Small intestine (tissue), 7 donors: ENCODE measurements around the gene UQCR10. TPM values are rescaled to one million over a fixed set of nuclear protein-coding genes. Genes with fewer than 3 reads are reported as not detected.
"Not testable (repeated sequence)": the region's sequence is repeated elsewhere in the genome, so short reads cannot be mapped to it uniquely, and the experiment has no call there.

ENCODE experiments used
- DNase-seq, 2 donors: peaks; one replicate each; pipeline versions ENCODE4 v3.0.0 to v3.0.0-alpha.2; 2013
- FAIRE-seq: peaks from 2 replicates; lab custom pipeline; 2012; peaks lifted over from hg19 to GRCh38; lab: Jason Lieb, UNC
- H3K27ac ChIP-seq, 3 donors: one replicate each; pipeline ENCODE4 v1.5.1; 2013; ENCODE audit warnings: low read length in 2 of 3, mild to moderate bottlenecking in 2 of 3, control low read depth in 1 of 3, inconsistent platforms in 1 of 3, low read depth in 1 of 3, moderate library complexity in 1 of 3
- H3K27me3 ChIP-seq, 3 donors: one replicate each; pipeline ENCODE4 v1.6.1; 2013; ENCODE audit warnings: low read length in 3 of 3, inconsistent platforms in 1 of 3; ENCODE audit not compliant: control insufficient read depth in 3 of 3, insufficient read depth in 3 of 3
- H3K36me3 ChIP-seq, 3 donors: one replicate each; pipeline ENCODE4 v1.6.1; 2013; ENCODE audit warnings: low read length in 3 of 3, inconsistent platforms in 1 of 3, low read depth in 1 of 3, mild to moderate bottlenecking in 1 of 3, moderate library complexity in 1 of 3; ENCODE audit not compliant: control insufficient read depth in 3 of 3, insufficient read depth in 2 of 3
- H3K4me1 ChIP-seq, 3 donors: one replicate each; pipeline ENCODE4 v1.6.1; 2013; ENCODE audit warnings: low read length in 2 of 3, inconsistent platforms in 1 of 3, low read depth in 1 of 3, mild to moderate bottlenecking in 1 of 3, moderate library complexity in 1 of 3; ENCODE audit not compliant: control insufficient read depth in 3 of 3, insufficient read depth in 2 of 3
- H3K4me3 ChIP-seq, 3 donors: one replicate each; pipeline ENCODE4 v1.5.1; 2013; ENCODE audit warnings: low read length in 3 of 3, control low read depth in 1 of 3, inconsistent platforms in 1 of 3, low read depth in 1 of 3, mild to moderate bottlenecking in 1 of 3, moderate library complexity in 1 of 3
- H3K9me3 ChIP-seq, 2 donors: one replicate each; pipeline ENCODE4 v1.6.1; 2013; ENCODE audit warnings: low read depth in 1 of 2, low read length in 1 of 2; ENCODE audit not compliant: control insufficient read depth in 2 of 2, insufficient read depth in 1 of 2
- WGBS, 3 donors: extraction: QIAGEN DNeasy Blood & Tissue Kit; methylation state at CpG; one replicate each; pipeline ENCODE4 v1.1.7; 2013; 5-methylcytosine and 5-hydroxymethylcytosine counted together
- polyA plus RNA-seq, 4 donors: library from polyadenylated mRNA; stranded (reverse) in 3 of 4; unstranded in 1 of 4; fragments of 200-250 nt in 3 of 4; fragments of 120-200 nt in 1 of 4; gene quantifications; one replicate each; pipeline versions ENCODE4 v1.2.1 to v1.2.3, GENCODE V29; 2013
- donor health status: healthy with polysubstance abuse.
- donor health status: control.
- donor health status: control.
- donor health status: Bipolar disorder and iron deficiency.
- donor health status: healthy.

Gene UQCR10
- polyA plus RNA-seq, 4 donors, result 111 to 564 (median 343) TPM

DNA sequence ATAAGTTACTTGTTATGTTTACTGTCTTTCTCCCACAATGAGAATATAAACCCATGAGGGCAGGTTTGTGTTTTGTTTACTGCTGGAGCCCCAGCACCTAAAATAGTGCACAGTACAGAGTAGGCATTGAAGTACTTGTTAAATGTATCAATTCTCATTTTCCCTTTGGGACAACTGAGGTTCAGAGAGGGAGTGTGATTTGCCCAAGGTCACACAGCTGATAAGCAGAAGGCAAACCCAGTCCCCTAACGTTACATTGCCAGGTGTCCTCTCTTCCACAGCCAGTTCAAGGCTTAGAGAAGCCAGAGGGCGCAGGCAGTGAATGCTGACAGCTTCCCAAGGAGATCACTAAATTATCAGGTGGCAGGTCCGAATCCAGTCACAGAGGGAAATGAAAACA, 17.1 kb upstream of the UQCR10 start:
- H3K4me1 ChIP-seq, result no peaks in the 10 kb centered on the region
- no peak overlapping the region for H3K27ac ChIP-seq
- H3K9me3 ChIP-seq, result no peaks in the 10 kb centered on the region
- DNase-seq (no peak), FAIRE-seq (no peak)
- H3K36me3 ChIP-seq, result peaks cover 2 to 59% (median 5%) of the 10 kb centered on the region in 3 donors
- 71 to 89% (median 82%) methylated on average over 3 of the region's 3 CpGs for WGBS, 3 donors
- H3K4me3 ChIP-seq, result no peak overlapping the region
- no peaks in the 10 kb centered on the region for H3K27me3 ChIP-seq

DNA sequence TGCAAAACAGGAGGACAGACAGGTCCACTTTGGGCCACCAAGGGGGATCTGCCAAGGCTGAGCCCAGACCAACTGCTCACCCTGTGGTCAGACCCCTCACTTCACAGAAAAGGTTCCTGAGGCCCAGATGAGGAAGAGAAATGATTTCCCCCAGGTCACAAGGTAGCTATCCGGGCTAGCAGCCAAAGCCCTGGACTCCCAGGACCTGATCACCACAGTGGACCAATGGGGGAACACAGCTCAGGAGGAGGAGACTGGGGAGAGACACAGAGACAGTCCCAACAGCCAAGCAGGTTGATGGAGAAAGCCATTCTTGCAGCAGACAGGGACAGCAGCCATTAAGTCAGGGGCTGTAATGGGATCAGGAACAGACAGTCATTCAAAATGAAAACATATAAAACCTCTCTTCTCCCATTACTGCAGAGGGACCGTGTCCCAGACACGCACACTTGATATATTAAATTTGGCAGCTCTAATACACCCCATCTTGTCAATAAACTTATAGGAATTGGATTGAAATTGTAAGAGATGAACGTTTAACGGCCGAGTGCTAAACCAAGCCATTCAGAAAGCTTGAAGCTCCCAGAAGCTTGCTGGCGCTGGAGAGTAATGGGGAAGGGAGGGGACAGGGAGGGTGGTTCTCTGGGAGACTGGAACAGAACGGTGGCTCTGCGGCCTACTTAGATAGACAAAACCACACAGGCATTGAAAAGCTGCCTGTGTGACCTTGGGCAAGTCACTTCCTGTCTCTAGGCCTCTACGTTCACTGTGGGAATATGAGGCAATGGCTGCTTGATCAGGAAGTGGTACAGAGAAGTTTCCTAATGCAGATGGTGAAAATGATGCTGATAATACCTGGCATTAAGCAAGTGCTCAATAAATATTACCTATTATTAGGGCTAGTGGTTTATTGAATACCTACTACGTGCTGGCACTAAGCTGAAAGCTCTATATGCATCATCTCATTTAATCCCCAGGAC, 16.3 kb upstream of the UQCR10 start:
- H3K4me1 ChIP-seq, result no peaks in the 10 kb centered on the region
- peaks cover 2 to 53% (median 5%) of the 10 kb centered on the region in 3 donors for H3K36me3 ChIP-seq
- DNase-seq, result no peak
- no peak overlapping the region for H3K4me3 ChIP-seq
- peak overlapping the region in 1 of 3 donors; percentile 36 for H3K27ac ChIP-seq
- no peak for FAIRE-seq
- H3K27me3 ChIP-seq, result no peaks in the 10 kb centered on the region
- H3K9me3 ChIP-seq, result no peaks in the 10 kb centered on the region
- 79 to 85% (median 83%) methylated on average over 11 of the region's 11 CpGs for WGBS, 3 donors

DNA sequence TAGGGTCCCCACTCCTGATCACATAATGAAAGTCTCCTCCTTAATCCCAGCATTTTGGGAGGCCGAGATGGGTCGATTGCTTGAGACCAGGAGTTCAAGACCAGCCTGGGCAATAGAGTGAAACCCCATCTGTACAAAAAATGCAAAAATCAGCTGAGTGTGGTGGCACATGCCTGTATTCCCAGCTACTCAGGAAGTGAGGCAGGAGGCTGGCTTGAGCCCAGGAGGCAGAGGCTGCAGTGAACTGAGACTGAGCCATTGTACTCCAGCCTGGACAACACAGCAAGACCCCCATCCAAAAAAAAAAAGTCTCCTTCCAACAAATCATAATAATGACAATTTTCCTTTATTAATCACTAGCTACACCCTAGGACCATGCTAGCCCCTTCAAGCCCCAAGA, 15.5 kb upstream of the UQCR10 start:
- H3K27me3 ChIP-seq, result no peaks in the 10 kb centered on the region
- H3K9me3 ChIP-seq, result no peaks in the 10 kb centered on the region
- no peak for FAIRE-seq
- no peak overlapping the region for H3K4me3 ChIP-seq
- no peak for DNase-seq
- WGBS, 3 donors, result 95 to 100% (median 97%) methylated on average over 2 of the region's 2 CpGs
- H3K36me3 ChIP-seq, result peaks cover 2 to 48% (median 3%) of the 10 kb centered on the region in 3 donors
- H3K4me1 ChIP-seq, result no peaks in the 10 kb centered on the region
- H3K27ac ChIP-seq, result no peak overlapping the region

DNA sequence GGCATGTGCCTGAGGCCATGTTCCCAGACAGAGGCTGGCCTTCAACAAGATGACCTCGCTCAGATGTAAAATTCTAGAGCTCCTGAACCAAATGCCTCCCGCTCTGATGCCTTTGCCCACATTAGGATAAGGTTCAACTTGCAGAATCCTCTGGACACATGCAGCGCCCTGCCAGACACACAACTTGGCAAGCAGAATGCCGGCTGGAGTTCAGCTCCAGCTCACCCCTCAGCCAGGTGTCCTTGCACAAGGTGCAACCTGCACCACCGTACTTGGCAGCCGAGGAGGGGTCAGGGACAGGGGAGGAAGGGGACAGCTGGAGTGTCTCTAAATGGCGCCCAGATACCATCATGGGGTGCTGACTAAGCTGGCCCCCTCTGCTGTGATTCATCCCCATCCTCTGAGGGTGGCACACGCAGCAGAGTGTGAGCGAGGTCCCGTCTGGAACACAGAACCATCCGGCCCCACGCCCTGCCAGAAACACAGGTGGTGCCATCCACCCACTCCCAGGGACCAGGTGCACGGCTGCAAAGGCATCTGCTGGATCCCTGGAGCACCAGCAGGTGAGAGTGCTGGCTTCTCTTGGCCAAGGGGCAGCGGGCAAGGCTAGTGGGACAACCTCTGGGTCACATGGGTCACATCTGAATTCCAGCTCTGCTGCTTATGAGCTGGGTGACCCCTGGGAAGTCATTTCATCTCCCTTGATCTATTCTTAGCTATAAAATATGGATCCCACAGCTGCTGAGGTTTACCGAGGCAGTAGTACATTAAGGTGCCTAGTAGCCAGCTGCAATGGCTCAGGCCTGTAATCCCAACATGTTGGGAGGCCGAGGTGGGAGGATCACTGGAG, 13.1 kb upstream of the UQCR10 start:
- 69 to 91% (median 80%) methylated on average over 15 to 16 of the region's 16 CpGs for WGBS, 3 donors
- no peaks in the 10 kb centered on the region for H3K4me1 ChIP-seq
- no peak overlapping the region for H3K4me3 ChIP-seq
- no peaks in the 10 kb centered on the region for H3K27me3 ChIP-seq
- H3K9me3 ChIP-seq, result no peaks in the 10 kb centered on the region
- FAIRE-seq, result no peak
- no peak for DNase-seq
- no peak overlapping the region for H3K27ac ChIP-seq
- peaks cover 0 to 36% (median 0%) of the 10 kb centered on the region in 3 donors for H3K36me3 ChIP-seq

DNA sequence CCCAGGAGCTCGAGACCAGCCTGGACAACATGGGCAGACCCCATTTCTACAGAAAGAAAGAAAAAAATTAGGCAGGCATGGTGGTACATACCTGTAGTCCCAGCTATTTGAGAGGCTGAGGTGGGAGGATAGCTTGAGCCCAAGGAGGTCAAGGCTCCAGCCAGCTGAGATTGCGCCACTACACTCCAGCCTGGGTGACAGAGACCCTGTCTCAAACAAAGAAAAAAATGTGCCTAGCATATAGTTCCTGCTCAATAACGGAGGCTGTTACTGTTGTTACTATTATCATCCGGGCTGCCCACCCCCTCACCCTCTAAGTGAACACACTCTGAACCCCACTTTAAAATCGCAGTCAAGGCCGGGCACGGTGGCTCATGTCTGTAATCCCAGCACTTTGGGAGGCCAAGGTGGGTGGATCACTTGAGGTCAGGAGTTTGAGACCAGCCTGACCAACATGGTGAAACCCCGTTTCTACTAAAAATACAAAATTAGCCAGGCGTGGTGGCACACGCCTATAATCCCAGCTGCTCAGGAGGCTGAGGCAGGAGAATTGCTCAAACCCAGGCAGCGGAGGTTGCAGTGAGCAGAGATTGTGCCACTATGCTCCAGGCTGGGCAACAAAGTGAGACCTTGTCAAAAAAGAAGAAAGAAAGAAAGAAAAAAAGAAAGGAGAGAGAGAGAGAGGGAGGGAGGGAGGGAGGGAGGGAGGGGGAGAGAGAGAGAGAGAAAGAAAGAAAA, 12.3 kb upstream of the UQCR10 start:
- peaks cover 0 to 33% (median 0%) of the 10 kb centered on the region in 3 donors for H3K36me3 ChIP-seq
- not testable (repeated sequence) for H3K4me3 ChIP-seq, H3K4me1 ChIP-seq, H3K9me3 ChIP-seq, FAIRE-seq, H3K27me3 ChIP-seq, H3K27ac ChIP-seq, DNase-seq
- 88 to 92% (median 89%) methylated on average over 11 of the region's 11 CpGs for WGBS, 3 donors

DNA sequence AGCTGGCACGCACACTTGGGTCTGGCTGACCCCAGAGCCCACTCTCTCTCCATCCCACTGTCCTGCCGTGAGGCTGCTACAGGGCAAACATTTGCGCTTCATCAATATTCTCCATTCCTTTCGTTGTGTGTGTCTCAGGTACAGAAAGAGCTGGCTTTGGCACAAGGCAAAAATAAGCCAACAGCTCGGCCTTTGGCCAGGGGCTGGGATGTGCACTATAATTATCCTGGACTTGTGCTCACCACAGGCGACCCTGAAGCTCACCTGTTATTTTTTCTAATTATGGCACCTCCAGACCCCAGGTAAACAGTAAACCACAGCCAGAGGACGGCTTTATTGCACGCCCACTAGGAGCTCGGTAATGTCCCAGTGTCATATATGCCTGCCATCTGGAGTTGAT, 11.3 kb upstream of the UQCR10 start:
- Histone ChIP-seq H3K27ac (no peak overlapping the region), H3K27me3 (no peaks in the 10 kb centered on the region), H3K36me3 (peaks cover 0 to 33% (median 0%) of the 10 kb centered on the region in 3 donors), H3K4me1 (no peaks in the 10 kb centered on the region), H3K4me3 (no peak overlapping the region), H3K9me3 (no peaks in the 10 kb centered on the region)
- FAIRE-seq (no peak), DNase-seq (no peak)
- 85 to 91% (median 89%) methylated on average over 9 of the region's 9 CpGs for WGBS, 3 donors

DNA sequence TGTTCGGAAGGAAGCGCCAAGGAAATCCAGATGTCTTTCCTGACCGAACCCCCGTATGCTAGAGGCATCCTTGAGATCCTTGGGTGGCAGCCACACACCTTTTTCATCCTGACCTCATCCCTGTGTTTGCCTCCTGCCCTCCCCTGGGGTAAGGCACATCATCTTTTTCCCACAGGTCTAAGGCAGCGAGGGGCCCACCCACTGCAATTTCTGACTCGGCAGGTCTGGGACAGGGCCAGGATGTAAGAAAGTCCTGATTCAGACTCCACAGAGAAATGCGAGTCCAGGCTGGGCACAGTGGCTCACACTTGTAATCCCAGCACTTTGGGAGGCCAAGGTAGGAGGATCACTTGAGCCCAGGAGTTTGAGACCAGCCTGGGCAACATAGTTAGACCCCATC, 10.8 kb upstream of the UQCR10 start:
- Histone ChIP-seq H3K4me1 (no peaks in the 10 kb centered on the region), H3K27ac (no peak overlapping the region), H3K9me3 (no peaks in the 10 kb centered on the region), H3K4me3 (no peak overlapping the region), H3K27me3 (no peaks in the 10 kb centered on the region), H3K36me3 (peaks cover 0 to 33% (median 0%) of the 10 kb centered on the region in 3 donors)
- FAIRE-seq (no peak), DNase-seq (no peak)
- WGBS, 3 donors, result 77 to 92% (median 77%) methylated on average over 7 of the region's 7 CpGs

DNA sequence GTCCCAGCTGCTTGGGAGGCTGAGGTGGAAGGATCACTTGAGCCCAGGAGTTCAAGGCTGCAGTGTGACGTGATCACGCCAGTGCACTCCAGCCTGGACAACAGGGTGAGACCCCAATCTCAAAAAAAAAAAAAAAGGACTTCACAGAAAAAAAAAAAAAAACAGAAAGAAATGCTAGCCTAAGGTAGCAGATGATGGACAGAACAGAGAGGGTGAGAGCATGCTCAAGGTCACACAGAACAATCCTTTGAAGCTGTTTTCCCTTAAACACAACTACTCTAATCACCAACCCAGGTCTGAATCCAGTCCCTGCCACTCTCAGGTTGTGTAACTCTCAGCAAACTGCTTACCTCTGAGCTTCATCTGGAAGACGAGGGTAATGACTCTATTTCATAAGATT, 10.1 kb upstream of the UQCR10 start:
- 89 to 95% (median 90%) methylated on average over 3 of the region's 3 CpGs for WGBS, 3 donors
- no peak for FAIRE-seq

More for the DNA sequence above, 10.1 kb upstream of the UQCR10 start:
- Histone ChIP-seq H3K27ac (no peak overlapping the region), H3K9me3 (no peaks in the 10 kb centered on the region), H3K27me3 (no peaks in the 10 kb centered on the region), H3K36me3 (peaks cover 0 to 30% (median 0%) of the 10 kb centered on the region in 3 donors), H3K4me3 (no peak overlapping the region), H3K4me1 (no peaks in the 10 kb centered on the region)
- DNase-seq, result no peak
